ENCODE data around the gene SLC12A7. TPM values are rescaled to one million over a fixed set of nuclear protein-coding genes. Genes with fewer than 3 reads are reported as not detected.

SLC12A7 gene
- polyA plus RNA-seq, 1 donor (not counting 4 experiments of a cell fraction or from before 2014, with no cell fraction given) = 1.5 TPM

- dilution Hi-C loops (cut with MboI; ENCODE audit: extremely low pct_ligation_motif_present, low sequenced_read_pairs) = no loop called here
- no peak overlapping the region for H3K27ac ChIP-seq (ENCODE audit: control insufficient read depth, insufficient read depth, low read length)
- H3K79me2 ChIP-seq (ENCODE audit: control insufficient read depth, insufficient read depth, low read length) = no peaks in the 10 kb centered on the region
- FAIRE-seq (no peak), DNase-seq (ENCODE audit: low read depth, low spot score) (no peak)
- H3K4me2 ChIP-seq (ENCODE audit: control insufficient read depth, extremely low read depth, insufficient read depth, low read depth, low read length) = no peak overlapping the region
- no peak overlapping the region for H2AFZ ChIP-seq (ENCODE audit: control insufficient read depth, low read length)
- H3K27me3 ChIP-seq (ENCODE audit: control insufficient read depth, extremely low read depth, insufficient read depth, low read length) = peaks cover 12% of the 10 kb centered on the region
- no peak overlapping the region for H3K9ac ChIP-seq (ENCODE audit: control insufficient read depth, extremely low read depth, insufficient read depth, low read length)
- no peaks in the 10 kb centered on the region for H4K20me1 ChIP-seq (ENCODE audit: control insufficient read depth, extremely low read depth, insufficient read depth, low read length)
- H3K36me3 ChIP-seq (ENCODE audit: control insufficient read depth in 2 of 2, extremely low read depth in 1 of 2, insufficient read depth in 2 of 2, low read length in 2 of 2) = no peaks in the 10 kb centered on the region
- no peaks in the 10 kb centered on the region for H3K9me1 ChIP-seq (ENCODE audit: control insufficient read depth, extremely low read depth, insufficient read depth, low read length)
- H3K4me3 ChIP-seq (ENCODE audit: control insufficient read depth in 2 of 3, extremely low read depth in 1 of 3, insufficient read depth in 2 of 3, low read depth in 1 of 3, low read length in 3 of 3) = no peak overlapping the region
- TF ChIP-seq CTCF (optimal IDR thresholded peaks at IDR 0.05 in 1 of 3, IDR thresholded peaks at IDR 0.05 in 1 of 3, conservative IDR thresholded peaks at IDR 0.05 in 1 of 3; ENCODE audit: extremely low read depth in 1 of 3, insufficient read depth in 2 of 3, low read length in 3 of 3) (no peak), EZH2 (IDR thresholded peaks at IDR 0.05; ENCODE audit: low read length) (no peak)
- no peaks in the 10 kb centered on the region for H3K4me1 ChIP-seq (ENCODE audit: control insufficient read depth, extremely low read depth, insufficient read depth, low read length)
- H3K9me3 ChIP-seq (ENCODE audit: control insufficient read depth, low read depth, low read length) = no peaks in the 10 kb centered on the region
These were observed 10.9 kb downstream of the SLC12A7 start for GRCh38 chr5:1100664-1101574.

GRCh38 chr5:1099926-1100663, 11.8 kb downstream of the SLC12A7 start:
- Histone ChIP-seq H3K4me1 (ENCODE audit: control insufficient read depth, extremely low read depth, insufficient read depth, low read length) (no peaks in the 10 kb centered on the region), H3K4me2 (ENCODE audit: control insufficient read depth, extremely low read depth, insufficient read depth, low read depth, low read length) (no peak overlapping the region)
- no peak for FAIRE-seq

More at GRCh38 chr5:1099926-1100663, 11.8 kb downstream of the SLC12A7 start:
- dilution Hi-C loops (cut with MboI; ENCODE audit: extremely low pct_ligation_motif_present, low sequenced_read_pairs) = no loop called here
- Histone ChIP-seq H4K20me1 (ENCODE audit: control insufficient read depth, extremely low read depth, insufficient read depth, low read length) (no peaks in the 10 kb centered on the region), H3K79me2 (ENCODE audit: control insufficient read depth, insufficient read depth, low read length) (no peaks in the 10 kb centered on the region), H2AFZ (ENCODE audit: control insufficient read depth, low read length) (no peak overlapping the region), H3K4me3 (ENCODE audit: control insufficient read depth in 2 of 3, extremely low read depth in 1 of 3, insufficient read depth in 2 of 3, low read depth in 1 of 3, low read length in 3 of 3) (no peak overlapping the region), H3K9me1 (ENCODE audit: control insufficient read depth, extremely low read depth, insufficient read depth, low read length) (no peaks in the 10 kb centered on the region), H3K36me3 (ENCODE audit: control insufficient read depth in 2 of 2, extremely low read depth in 1 of 2, insufficient read depth in 2 of 2, low read length in 2 of 2) (no peaks in the 10 kb centered on the region), H3K9ac (ENCODE audit: control insufficient read depth, extremely low read depth, insufficient read depth, low read length) (no peak overlapping the region), H3K9me3 (ENCODE audit: control insufficient read depth, low read depth, low read length) (no peaks in the 10 kb centered on the region), H3K27ac (ENCODE audit: control insufficient read depth, insufficient read depth, low read length) (no peak overlapping the region), H3K27me3 (ENCODE audit: control insufficient read depth, extremely low read depth, insufficient read depth, low read length) (peaks cover 12% of the 10 kb centered on the region)
- DNase-seq (ENCODE audit: low read depth, low spot score) = no peak
- TF ChIP-seq EZH2 (IDR thresholded peaks at IDR 0.05; ENCODE audit: low read length) (no peak), CTCF (optimal IDR thresholded peaks at IDR 0.05 in 1 of 3, IDR thresholded peaks at IDR 0.05 in 1 of 3, conservative IDR thresholded peaks at IDR 0.05 in 1 of 3; ENCODE audit: extremely low read depth in 1 of 3, insufficient read depth in 2 of 3, low read length in 3 of 3) (no peak)

Data from keratinocyte (primary cell).